ENCODE results near the gene OR1I1.
A peak's percentile ranks its signal among the peaks of the same experiment; 100 is the strongest.
"Not testable (repeated sequence)": the region's sequence is repeated elsewhere in the genome, so short reads cannot be mapped to it uniquely, and the experiment has no call there.

OR1I1 gene

GRCh38 chr19:15081911-15082310, at the start of gene OR1I1:
Gene OR1I1, plus strand, starts transcription at chr19:15082211. Its CDS starts 4,855 bp downstream, at chr19:15087066.
- no peak for DNase-seq

GRCh38 chr19:15035795-15036311, 46.2 kb upstream of the OR1I1 start:
- DNase-seq = no peak

GRCh38 chr19:15037586-15037985, 44.4 kb upstream of the OR1I1 start:
- no peak for DNase-seq

- DNase-seq = no peak
Measured at GRCh38 chr19:15038294-15038693, 43.7 kb upstream of the OR1I1 start.

DNA sequence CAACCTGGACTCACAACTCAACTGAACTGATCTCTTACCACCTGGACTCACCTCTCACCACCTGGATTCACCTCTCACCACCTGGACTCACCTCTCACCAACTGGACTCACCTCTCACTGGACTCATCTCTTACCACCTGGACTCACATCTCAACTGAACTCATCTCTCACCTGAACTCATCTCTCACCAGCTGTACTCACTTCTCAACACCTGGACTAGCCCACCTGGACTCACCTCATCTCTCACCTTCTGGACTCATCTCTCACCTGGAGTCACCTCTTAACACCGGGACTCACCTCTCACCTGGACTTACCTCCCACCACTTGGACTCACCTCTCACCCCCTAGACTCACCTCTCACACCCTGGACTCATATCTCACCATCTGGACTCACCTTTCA, 40.0 kb upstream of the OR1I1 start:
- DNase-seq = no peak

- no peak for DNase-seq
Measured at GRCh38 chr19:15042826-15043225, 39.2 kb upstream of the OR1I1 start.

DNA sequence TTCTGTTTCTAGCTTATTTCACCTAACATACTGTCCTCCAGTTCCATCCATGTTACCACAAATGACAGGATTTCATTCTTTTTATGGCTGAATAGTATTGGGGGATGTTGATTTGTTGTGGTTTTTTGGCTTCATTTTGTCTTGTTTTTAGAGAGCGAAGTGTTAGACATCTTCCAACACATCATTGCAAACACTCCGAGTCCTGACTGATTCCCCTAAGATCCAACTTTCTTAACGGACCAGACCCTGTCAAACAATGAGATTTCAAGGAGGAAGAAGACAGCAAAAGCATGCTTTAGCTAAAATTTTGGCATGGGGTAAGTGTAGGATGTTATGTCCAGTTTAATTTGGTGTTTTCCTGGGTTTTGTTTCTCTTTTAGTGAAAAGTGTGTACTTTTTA, 36.5 kb upstream of the OR1I1 start:
- no peak for DNase-seq

GRCh38 chr19:15047680-15048079, 34.3 kb upstream of the OR1I1 start:
- no peak for DNase-seq

DNA sequence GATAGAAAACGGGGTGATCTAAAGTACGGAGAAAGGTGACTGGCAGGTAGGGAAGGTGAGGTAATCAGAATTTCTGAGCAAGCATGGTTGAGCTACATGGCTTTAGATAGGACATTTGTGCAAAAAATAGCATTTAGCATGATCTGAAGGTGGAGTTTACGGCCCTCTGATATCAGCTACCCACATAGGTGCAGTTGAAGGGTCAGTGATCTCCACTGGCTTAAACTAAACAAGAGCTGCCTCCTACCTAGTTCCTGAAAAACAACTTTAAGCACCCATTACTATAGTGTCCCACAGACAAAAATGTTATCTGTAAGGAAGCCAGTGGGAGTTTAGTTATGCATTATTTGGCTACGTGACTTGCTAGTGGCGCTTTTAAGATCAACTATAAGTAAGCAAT, 33.9 kb upstream of the OR1I1 start:
- DNase-seq = no peak

- no peak for DNase-seq
Measured at GRCh38 chr19:15048885-15049541, 33.0 kb upstream of the OR1I1 start, which contains the start of gene CASP14. Gene CASP14, plus strand, starts transcription at chr19:15049480. Its CDS starts 2,772 bp downstream, at chr19:15052252.

- DNase-seq = no peak
Measured at GRCh38 chr19:15050639-15051038, 31.4 kb upstream of the OR1I1 start.

DNA sequence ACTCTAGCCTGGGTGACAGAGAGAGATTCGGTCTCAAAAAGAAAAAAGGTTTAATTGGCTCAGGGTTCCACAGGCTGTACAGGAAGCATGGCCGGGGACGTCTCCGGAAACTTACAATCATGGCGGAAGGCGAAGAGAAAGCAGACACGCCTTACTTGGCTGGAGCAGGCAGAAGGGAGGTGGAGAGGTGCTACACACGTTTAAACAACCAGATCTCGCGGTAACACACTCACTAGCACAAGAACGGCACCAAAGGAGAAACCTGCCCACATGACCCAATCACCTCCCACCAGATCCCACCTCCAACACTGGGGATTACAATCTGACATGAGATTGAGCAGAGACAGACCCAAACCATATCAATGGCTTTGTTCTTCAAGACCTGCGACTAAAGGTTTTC, 20.0 kb upstream of the OR1I1 start:
- DNase-seq = no peak

GRCh38 chr19:15070386-15070785, 11.6 kb upstream of the OR1I1 start:
- not testable (repeated sequence) for DNase-seq

GRCh38 chr19:15072930-15073647, 8.9 kb upstream of the OR1I1 start:
- no peak for DNase-seq

DNA sequence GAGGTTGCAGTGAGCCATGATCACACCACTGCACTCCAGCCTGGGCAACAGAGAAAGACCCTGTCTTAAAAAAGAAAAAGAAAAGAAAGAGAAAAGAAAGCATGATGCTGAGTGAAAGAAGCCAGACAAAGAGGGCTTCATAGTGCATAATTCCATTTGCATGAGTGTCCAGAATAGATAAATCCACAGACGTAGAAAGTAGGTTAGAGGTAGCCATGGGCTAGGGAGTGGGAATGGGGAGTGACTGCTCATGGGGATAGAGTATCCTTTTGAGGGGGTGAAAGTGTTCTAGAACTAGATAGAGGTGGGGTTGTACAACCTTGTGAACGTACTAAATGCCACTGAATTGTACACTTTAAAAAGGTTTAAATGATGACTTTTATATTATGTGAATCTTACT, 7.6 kb upstream of the OR1I1 start:
- no peak for DNase-seq

DNA sequence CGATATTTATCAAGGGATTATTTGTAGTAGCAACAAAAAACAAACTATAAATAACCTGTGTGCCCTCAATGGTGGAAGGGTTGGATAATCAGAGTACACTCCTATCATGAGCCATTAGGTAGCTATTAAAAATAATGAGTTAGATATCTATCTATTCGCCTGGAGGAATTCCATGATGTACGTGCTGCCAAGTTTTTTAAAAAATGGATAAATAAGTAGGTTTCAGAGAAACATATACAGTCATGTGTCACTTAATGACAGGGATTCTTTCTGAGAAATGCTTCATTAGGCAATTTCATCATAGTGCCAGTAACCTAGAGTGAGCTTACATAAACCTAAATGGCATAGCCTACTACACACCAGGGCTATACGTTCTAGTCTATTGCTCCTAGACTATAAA, 6.2 kb upstream of the OR1I1 start:
- no peak for DNase-seq

- not testable (repeated sequence) for DNase-seq
Measured at GRCh38 chr19:15080002-15080401, 2.0 kb upstream of the OR1I1 start.

- no peak for DNase-seq
Measured at GRCh38 chr19:15087182-15087581, 5.2 kb downstream of the OR1I1 start.

- DNase-seq = peak in 1 of 2 donors; percentile 58
Measured at GRCh38 chr19:15091918-15092753, 10.1 kb downstream of the OR1I1 start.

GRCh38 chr19:15093001-15093400, 11.0 kb downstream of the OR1I1 start:
- DNase-seq = no peak

DNA sequence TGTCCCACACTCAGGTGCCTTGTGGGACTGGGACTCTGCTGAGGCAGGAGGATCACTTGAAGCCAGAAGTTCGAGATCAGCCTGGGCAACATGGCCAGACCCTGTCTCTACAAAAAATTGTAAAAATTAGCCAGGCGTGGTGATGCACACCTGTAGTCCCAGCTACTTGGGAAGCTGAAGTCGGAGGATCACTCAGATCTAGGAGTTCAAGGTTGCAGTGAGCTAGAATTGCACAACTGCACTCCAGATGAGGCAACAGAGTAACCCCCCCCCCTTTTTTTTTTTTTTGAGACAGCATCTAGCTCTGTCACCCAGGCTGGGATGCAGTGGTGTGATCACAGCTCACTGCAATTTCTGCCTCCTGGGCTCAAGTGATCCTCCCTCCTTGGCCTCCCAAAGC, 14.2 kb downstream of the OR1I1 start:
- no peak for DNase-seq

GRCh38 chr19:15097980-15098379, 16.0 kb downstream of the OR1I1 start:
- DNase-seq = not testable (repeated sequence)

GRCh38 chr19:15098460-15098859, 16.4 kb downstream of the OR1I1 start:
- DNase-seq = no peak
